Breast epithelium (tissue), 3 donors: Measurements from ENCODE around the gene ZNF76.

Experiments used
- CTCF ChIP-seq, 3 donors: fragments of 450-650 bp; IDR thresholded peaks; one replicate each; pipeline ENCODE4 v1.5.1; 2016 to 2017; ENCODE audit warnings: antibody characterized with exemption in 3 of 3, mild to moderate bottlenecking in 3 of 3, moderate library complexity in 3 of 3
- POLR2AphosphoS5 ChIP-seq, 3 donors: sonication (generic); formaldehyde crosslinking; IDR thresholded peaks; one replicate each; pipeline ENCODE4 v1.6.1; 2017; ENCODE audit warnings: antibody characterized with exemption in 3 of 3

- TF ChIP-seq CTCF (IDR thresholded peaks at IDR 0.05) (no peak), POLR2AphosphoS5 (IDR thresholded peaks at IDR 0.05) (no peak)
These were observed 3.1 kb downstream of the ZNF76 start for GRCh38 chr6:35262596-35262995.
